Sigmoid colon (tissue), 7 donors: ENCODE data around the gene FNDC3A. TPM values are rescaled to one million over a fixed set of nuclear protein-coding genes. Genes with fewer than 3 reads are reported as not detected.

ENCODE experiments used
- DNase-seq: peaks from one replicate; pipeline ENCODE4 v3.0.0-alpha.2; 2019
- H3K27ac ChIP-seq, 4 donors: fragments of 200-600 bp; sonication (generic); one replicate each; pipeline ENCODE4 v1.5.1; 2016 to 2019; ENCODE audit warnings: mild to moderate bottlenecking in 1 of 4
- H3K27me3 ChIP-seq, 3 donors: fragments of 200-600 bp; sonication (generic); one replicate each; pipeline ENCODE4 v1.5.1; 2019; ENCODE audit warnings: mild to moderate bottlenecking in 1 of 3
- H3K36me3 ChIP-seq, 4 donors: fragments of 200-600 bp; sonication (generic); one replicate each; pipeline ENCODE4 v1.5.1; 2016 to 2019
- H3K4me1 ChIP-seq, 4 donors: fragments of 200-600 bp; sonication (generic); one replicate each; pipeline ENCODE4 v1.5.1; 2017 to 2019
- H3K4me3 ChIP-seq, 4 donors: fragments of 200-600 bp; sonication (generic); one replicate each; pipeline ENCODE4 v1.5.1; 2017 to 2019; ENCODE audit warnings: mild to moderate bottlenecking in 2 of 4, moderate library complexity in 1 of 4
- H3K9me3 ChIP-seq, 4 donors: fragments of 200-600 bp in 3 of 4; sonication (generic) in 3 of 4; one replicate each; pipeline versions ENCODE4 v1.5.1 to v1.6.1; 2013 to 2019
- EP300 ChIP-seq, 4 donors: sonication (generic); formaldehyde crosslinking; IDR thresholded peaks; one replicate each; pipeline ENCODE4 v1.6.1; 2017; ENCODE audit warnings: antibody characterized with exemption in 4 of 4
- POLR2A ChIP-seq, 2 donors: fragments of 450-650 bp; IDR thresholded peaks; one replicate each; pipeline ENCODE4 v1.6.1; 2016; ENCODE audit warnings: antibody characterized with exemption in 2 of 2, mild to moderate bottlenecking in 2 of 2, moderate library complexity in 2 of 2
- POLR2AphosphoS5 ChIP-seq, 4 donors: sonication (generic); formaldehyde crosslinking; IDR thresholded peaks; one replicate each; pipeline ENCODE4 v1.6.1; 2017; ENCODE audit warnings: antibody characterized with exemption in 4 of 4
- WGBS, 2 donors: extraction: QIAGEN DNeasy Blood & Tissue Kit; methylation state at CpG; one replicate each; pipeline ENCODE4 v1.1.7; 2013; 5-methylcytosine and 5-hydroxymethylcytosine counted together
- intact Hi-C: fragments of 100-400 bp; cut with DNase I; formaldehyde crosslinking; loops from one replicate; pipeline ENCODE4 v1.15.1; 2023
- polyA plus RNA-seq, 3 donors: library from polyadenylated mRNA; stranded (reverse); fragments of 200-250 nt; gene quantifications; one replicate each; pipeline ENCODE4 v1.2.3, GENCODE V29; 2013
- total RNA-seq, 4 donors: library from RNA; depleted of rRNA; stranded (reverse); fragments of >200 nt; gene quantifications; one replicate each; pipeline ENCODE4 v1.1.0, GENCODE V29; 2016
- TF ChIP-seq, protein P1 (sequence below), 4 experiments: fragments of 450-650 bp in 3 of 4; fragments of 200-600 bp in 1 of 4; IDR thresholded peaks; one replicate each; pipeline ENCODE4 v1.5.1; 2016 to 2019; ENCODE audit warnings: antibody characterized with exemption in 4 of 4, mild to moderate bottlenecking in 3 of 4, moderate library complexity in 2 of 4
- donor health status: healthy with polysubstance abuse.
- donor health status: Bipolar disorder and iron deficiency.
- donor health status: healthy.

FNDC3A gene
- total and polyA plus RNA-seq, 7 donors = 14.4 to 61.4 (median 47.8) TPM

DNA sequence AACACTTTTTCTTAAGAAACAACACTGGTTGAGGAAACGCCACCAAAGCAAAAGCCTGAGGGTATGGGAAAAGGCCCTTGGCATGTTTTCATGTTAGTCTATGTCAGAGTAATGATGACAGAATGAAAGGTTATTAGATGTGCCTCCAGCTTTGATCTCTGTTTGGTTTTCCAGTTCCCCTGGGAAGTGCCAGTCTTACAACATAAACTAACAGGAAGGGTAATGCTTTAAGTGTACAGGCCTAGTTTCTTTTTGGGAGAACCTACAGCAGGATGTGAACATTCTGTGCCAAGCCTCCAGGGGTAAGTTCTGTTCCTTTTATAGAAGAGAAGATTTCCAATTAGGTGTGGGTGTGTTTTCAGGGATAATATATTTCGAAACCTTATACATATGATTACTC is 121.7 kb downstream of the FNDC3A start:
- intact Hi-C loops = loop anchor here (5.0 to 10.0 kb wide), 2 partner anchors 120 to 193 kb away; partner anchors contain the start of gene FNDC3A
- WGBS, 2 donors = 80 to 85% methylated on average over 2 of the region's 2 CpGs

DNA sequence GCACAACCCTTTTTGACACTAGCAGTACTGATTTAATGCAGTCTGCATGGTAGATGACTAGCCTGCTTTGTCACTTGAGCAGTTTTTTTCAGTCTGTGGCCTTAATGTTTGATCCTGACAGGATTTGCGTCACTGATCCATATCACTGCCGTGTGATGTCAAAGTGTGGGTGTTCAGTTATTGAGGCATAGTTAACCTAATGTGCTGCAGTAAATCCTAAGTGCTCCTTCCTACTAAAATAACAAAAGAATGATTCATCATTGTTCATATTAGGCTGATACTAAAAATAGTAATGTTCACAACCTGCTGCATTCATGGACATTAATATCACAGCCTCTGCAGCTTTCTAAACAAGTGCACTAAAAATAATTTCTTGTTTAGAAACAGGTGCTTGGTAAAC is 122.5 kb downstream of the FNDC3A start:
- WGBS, 2 donors = 66 to 69% methylated on average over 2 of the region's 2 CpGs
- peaks cover 0 to 27% (median 22%) of the 10 kb centered on the region in 4 donors for H3K4me1 ChIP-seq
- H3K27ac ChIP-seq = peak overlapping the region; percentile 55 to 80 (median 72)
- no peaks in the 10 kb centered on the region for H3K36me3 ChIP-seq
- intact Hi-C loops = loop anchor here (5.0 to 10.0 kb wide), 2 partner anchors 121 to 193 kb away; partner anchors contain the start of gene FNDC3A
- peak in 3 of 4 donors; percentile 23 to 93 (median 84) for TF ChIP-seq EP300 (IDR thresholded peaks at IDR 0.05)
- TF ChIP-seq POLR2AphosphoS5 (IDR thresholded peaks at IDR 0.05) = peak; percentile 58 to 89 (median 68)
- no peak for TF ChIP-seq POLR2A (IDR thresholded peaks at IDR 0.05)
- H3K4me3 ChIP-seq = no peak overlapping the region
- DNase-seq = no peak
- no peaks in the 10 kb centered on the region for H3K9me3 ChIP-seq
- H3K27me3 ChIP-seq = no peaks in the 10 kb centered on the region

More for the DNA sequence above, 121.7 kb downstream of the FNDC3A start:
- H3K4me1 ChIP-seq = peaks cover 0 to 27% (median 22%) of the 10 kb centered on the region in 4 donors
- no peak for DNase-seq
- peak overlapping the region; percentile 55 to 80 (median 72) for H3K27ac ChIP-seq
- no peak overlapping the region for H3K4me3 ChIP-seq
- no peaks in the 10 kb centered on the region for H3K9me3 ChIP-seq
- no peaks in the 10 kb centered on the region for H3K36me3 ChIP-seq
- no peaks in the 10 kb centered on the region for H3K27me3 ChIP-seq
- no peak for TF ChIP-seq POLR2AphosphoS5 (IDR thresholded peaks at IDR 0.05)
- TF ChIP-seq, protein P1, sequence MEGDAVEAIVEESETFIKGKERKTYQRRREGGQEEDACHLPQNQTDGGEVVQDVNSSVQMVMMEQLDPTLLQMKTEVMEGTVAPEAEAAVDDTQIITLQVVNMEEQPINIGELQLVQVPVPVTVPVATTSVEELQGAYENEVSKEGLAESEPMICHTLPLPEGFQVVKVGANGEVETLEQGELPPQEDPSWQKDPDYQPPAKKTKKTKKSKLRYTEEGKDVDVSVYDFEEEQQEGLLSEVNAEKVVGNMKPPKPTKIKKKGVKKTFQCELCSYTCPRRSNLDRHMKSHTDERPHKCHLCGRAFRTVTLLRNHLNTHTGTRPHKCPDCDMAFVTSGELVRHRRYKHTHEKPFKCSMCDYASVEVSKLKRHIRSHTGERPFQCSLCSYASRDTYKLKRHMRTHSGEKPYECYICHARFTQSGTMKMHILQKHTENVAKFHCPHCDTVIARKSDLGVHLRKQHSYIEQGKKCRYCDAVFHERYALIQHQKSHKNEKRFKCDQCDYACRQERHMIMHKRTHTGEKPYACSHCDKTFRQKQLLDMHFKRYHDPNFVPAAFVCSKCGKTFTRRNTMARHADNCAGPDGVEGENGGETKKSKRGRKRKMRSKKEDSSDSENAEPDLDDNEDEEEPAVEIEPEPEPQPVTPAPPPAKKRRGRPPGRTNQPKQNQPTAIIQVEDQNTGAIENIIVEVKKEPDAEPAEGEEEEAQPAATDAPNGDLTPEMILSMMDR (IDR thresholded peaks at IDR 0.05) = no peak
- no peak for TF ChIP-seq EP300 (IDR thresholded peaks at IDR 0.05)
- no peak for TF ChIP-seq POLR2A (IDR thresholded peaks at IDR 0.05)

DNA sequence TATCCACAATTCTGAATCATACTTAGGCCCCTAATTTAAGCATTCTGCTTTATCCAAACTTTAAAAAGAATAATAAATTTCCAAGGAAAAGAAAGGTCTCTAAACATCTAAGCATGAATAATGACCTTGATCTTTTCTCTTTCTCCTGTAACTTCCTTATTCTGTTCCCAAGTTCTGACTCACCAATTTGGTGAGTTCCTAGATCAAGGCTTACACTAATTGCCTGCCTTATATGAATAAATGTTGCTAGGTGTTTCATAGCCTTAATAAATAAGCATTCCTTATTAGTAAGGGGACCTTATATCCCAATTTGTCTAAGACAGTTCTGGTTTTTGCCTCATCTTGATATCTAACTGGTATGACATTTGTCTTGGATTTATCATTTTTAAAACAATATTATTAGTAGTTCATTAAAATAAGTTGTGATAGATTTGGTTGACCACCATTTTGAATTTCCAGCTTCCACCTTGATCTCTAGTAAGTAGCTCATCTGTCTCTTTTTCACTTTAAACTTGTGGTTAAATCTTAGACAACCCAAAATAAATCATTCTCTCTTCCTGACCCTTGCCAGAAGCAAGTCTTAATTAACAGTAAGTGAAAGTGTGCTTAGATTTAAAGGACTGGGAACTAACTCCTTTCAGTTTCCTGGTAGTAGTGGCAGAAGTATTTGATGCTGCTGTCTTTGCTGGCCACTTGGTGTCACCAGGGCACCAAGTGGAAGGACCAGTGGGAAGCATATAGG is 123.2 kb downstream of the FNDC3A start:
- DNase-seq = no peak
- peaks cover 0 to 27% (median 22%) of the 10 kb centered on the region in 4 donors for H3K4me1 ChIP-seq
- intact Hi-C loops = loop anchor here (5.0 to 10.0 kb wide), 2 partner anchors 122 to 194 kb away; partner anchors contain the start of gene FNDC3A
- no peak for TF ChIP-seq POLR2AphosphoS5 (IDR thresholded peaks at IDR 0.05)
- TF ChIP-seq EP300 (IDR thresholded peaks at IDR 0.05) = no peak
- TF ChIP-seq, protein P1 (IDR thresholded peaks at IDR 0.05) = peak in 2 of 4 experiments; percentile 8 to 11
- no peak for TF ChIP-seq POLR2A (IDR thresholded peaks at IDR 0.05)
- no peaks in the 10 kb centered on the region for H3K27me3 ChIP-seq
- H3K36me3 ChIP-seq = no peaks in the 10 kb centered on the region
- H3K4me3 ChIP-seq = no peak overlapping the region
- H3K9me3 ChIP-seq = no peaks in the 10 kb centered on the region
- peak overlapping the region; percentile 47 to 80 (median 72) for H3K27ac ChIP-seq

DNA sequence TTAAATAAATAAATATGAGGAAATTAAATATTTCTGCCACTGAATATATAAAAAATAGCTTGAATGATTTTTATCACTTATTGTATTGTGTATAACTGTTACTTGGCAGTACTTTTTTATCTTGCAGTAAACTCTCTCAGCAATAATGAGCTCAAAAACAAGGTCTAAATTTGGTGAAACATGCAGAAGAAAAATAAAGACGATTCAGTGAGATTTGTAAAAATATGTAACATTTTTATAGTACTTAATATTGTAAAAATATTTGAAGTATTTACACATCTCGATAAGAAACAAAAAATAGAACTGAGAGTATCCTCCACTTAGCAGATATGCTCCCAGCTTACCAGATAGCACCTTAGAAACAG is 123.8 kb downstream of the FNDC3A start:
- H3K4me3 ChIP-seq = no peak overlapping the region
- intact Hi-C loops = loop anchor here (5.0 to 10.0 kb wide), 2 partner anchors 122 to 195 kb away; partner anchors contain the start of gene FNDC3A
- no peak for TF ChIP-seq EP300 (IDR thresholded peaks at IDR 0.05)
- TF ChIP-seq POLR2A (IDR thresholded peaks at IDR 0.05) = no peak
- TF ChIP-seq POLR2AphosphoS5 (IDR thresholded peaks at IDR 0.05) = no peak
- TF ChIP-seq, protein P1 (IDR thresholded peaks at IDR 0.05) = no peak
- H3K27me3 ChIP-seq = no peaks in the 10 kb centered on the region
- WGBS, 2 donors = 83 to 91% methylated on average over 2 of the region's 2 CpGs
- peaks cover 0 to 27% (median 22%) of the 10 kb centered on the region in 4 donors for H3K4me1 ChIP-seq
- DNase-seq = no peak
- H3K27ac ChIP-seq = peak overlapping the region in 2 of 4 donors; percentile 78 to 80
- no peaks in the 10 kb centered on the region for H3K36me3 ChIP-seq
- H3K9me3 ChIP-seq = no peaks in the 10 kb centered on the region
